IPS DF 19.7 (cell line): Measurements from ENCODE around the gene RASA1.
"Not testable (repeated sequence)": the region's sequence is repeated elsewhere in the genome, so short reads cannot be mapped to it uniquely, and the experiment has no call there.

Experiments used
- DNase-seq: peaks from one replicate; pipeline ENCODE4 v3.0.0-alpha.2; 2013; ENCODE audit warnings: low read depth, low spot score

RASA1 gene

GRCh38 chr5:87282269-87282668 lies 14.6 kb downstream of the RASA1 start:
- DNase-seq: no peak

GRCh38 chr5:87287266-87287665 lies 19.6 kb downstream of the RASA1 start:
- not testable (repeated sequence) for DNase-seq

GRCh38 chr5:87298692-87299362 lies 31.1 kb downstream of the RASA1 start:
- DNase-seq: no peak

- no peak for DNase-seq
Measured at GRCh38 chr5:87300176-87300575, 32.5 kb downstream of the RASA1 start.

- DNase-seq: no peak
Measured at GRCh38 chr5:87300744-87301143, 33.1 kb downstream of the RASA1 start.

- DNase-seq: no peak
Measured at GRCh38 chr5:87302061-87302460, 34.4 kb downstream of the RASA1 start.

GRCh38 chr5:87303324-87303723 lies 35.6 kb downstream of the RASA1 start:
- no peak for DNase-seq

- DNase-seq: not testable (repeated sequence)
Measured at GRCh38 chr5:87306090-87306489, 38.4 kb downstream of the RASA1 start.

- DNase-seq: no peak
Measured at GRCh38 chr5:87307796-87308423, 40.2 kb downstream of the RASA1 start.

GRCh38 chr5:87311405-87312279 lies 44.0 kb downstream of the RASA1 start:
- no peak for DNase-seq

- no peak for DNase-seq
Measured at GRCh38 chr5:87313216-87313615, 45.5 kb downstream of the RASA1 start.

- no peak for DNase-seq
Measured at GRCh38 chr5:87319469-87319868, 51.8 kb downstream of the RASA1 start.

- DNase-seq: no peak
Measured at GRCh38 chr5:87321605-87322004, 53.9 kb downstream of the RASA1 start.

GRCh38 chr5:87322381-87322780 lies 54.7 kb downstream of the RASA1 start:
- DNase-seq: no peak

GRCh38 chr5:87327998-87328397 lies 60.3 kb downstream of the RASA1 start:
- DNase-seq: no peak

GRCh38 chr5:87329114-87329513 lies 61.4 kb downstream of the RASA1 start:
- DNase-seq: no peak

- DNase-seq: no peak
Measured at GRCh38 chr5:87339986-87340385, 72.3 kb downstream of the RASA1 start.

GRCh38 chr5:87340716-87341115 lies 73.0 kb downstream of the RASA1 start:
- no peak for DNase-seq

- DNase-seq: no peak
Measured at GRCh38 chr5:87347272-87347671, 79.6 kb downstream of the RASA1 start.

GRCh38 chr5:87347841-87348240 lies 80.2 kb downstream of the RASA1 start:
- DNase-seq: no peak

GRCh38 chr5:87354496-87354895 lies 86.8 kb downstream of the RASA1 start:
- no peak for DNase-seq

GRCh38 chr5:87359106-87359505 lies 91.4 kb downstream of the RASA1 start:
- no peak for DNase-seq

- no peak for DNase-seq
Measured at GRCh38 chr5:87360132-87360531, 92.4 kb downstream of the RASA1 start.
